ENCODE measurements around the gene CROCC.

Gene CROCC

GRCh38 chr1:16971341-16972188, 49.8 kb downstream of the CROCC start:
- DNase-seq: peak; percentile 33

DNA sequence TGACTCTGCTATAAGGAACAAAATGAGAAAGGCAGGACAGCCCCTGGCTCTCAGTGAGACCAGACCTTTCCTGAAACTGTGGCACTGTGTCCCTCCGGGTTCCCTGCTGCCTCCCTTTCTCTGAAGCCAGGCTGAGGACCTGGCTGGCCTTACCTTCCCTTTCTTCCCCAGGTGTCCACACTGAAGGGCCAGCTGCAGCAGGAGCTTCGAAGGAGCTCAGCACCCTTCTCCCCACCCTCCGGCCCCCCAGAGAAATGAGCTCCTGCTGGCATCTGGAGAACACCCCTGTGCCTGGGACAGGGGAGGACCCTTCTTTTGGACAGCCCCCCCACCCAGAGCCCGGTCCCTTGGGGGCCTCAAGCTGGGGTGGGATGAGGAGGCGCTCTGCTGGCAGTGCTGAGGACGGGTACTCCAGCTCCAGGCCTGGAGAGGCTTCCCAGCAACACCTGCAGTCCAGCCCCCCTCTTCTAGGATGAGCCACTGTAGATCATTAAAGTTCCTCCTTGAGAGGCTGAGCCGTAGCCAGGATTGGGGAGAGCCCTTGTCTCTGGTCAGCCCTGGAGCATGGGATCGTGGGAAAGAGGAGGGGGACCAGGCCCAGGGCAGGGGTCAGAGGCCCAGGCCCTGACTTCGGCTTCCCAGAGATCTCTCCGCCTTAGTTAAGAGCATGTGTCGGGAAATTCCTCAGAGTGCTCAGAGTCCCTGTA, 50.6 kb downstream of the CROCC start:
- no peak for DNase-seq

- no peak for DNase-seq
These were observed 51.5 kb downstream of the CROCC start for GRCh38 chr1:16973215-16973614.

GRCh38 chr1:16975211-16975610, 53.5 kb downstream of the CROCC start:
- DNase-seq: no peak

DNA sequence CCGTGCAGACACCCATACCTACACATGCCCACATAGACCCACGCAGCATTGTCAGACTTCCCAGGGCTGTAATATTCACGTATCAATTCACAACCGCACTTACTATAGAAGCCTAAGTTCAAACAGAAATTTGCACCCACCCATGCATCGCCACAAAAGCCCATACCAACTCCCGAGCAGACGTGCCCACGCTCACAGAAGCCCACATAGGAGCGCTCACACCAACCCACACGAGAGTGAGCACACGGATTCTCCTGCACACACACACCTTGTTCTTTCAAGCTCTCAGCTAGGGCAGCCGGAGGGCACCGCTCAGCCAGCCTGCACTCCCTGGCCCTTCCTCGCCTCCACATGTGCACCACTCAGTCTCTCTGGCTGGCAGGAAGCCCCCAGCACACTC, 54.1 kb downstream of the CROCC start:
- DNase-seq: no peak

GRCh38 chr1:16976966-16977365, 55.2 kb downstream of the CROCC start:
- DNase-seq: no peak

DNA sequence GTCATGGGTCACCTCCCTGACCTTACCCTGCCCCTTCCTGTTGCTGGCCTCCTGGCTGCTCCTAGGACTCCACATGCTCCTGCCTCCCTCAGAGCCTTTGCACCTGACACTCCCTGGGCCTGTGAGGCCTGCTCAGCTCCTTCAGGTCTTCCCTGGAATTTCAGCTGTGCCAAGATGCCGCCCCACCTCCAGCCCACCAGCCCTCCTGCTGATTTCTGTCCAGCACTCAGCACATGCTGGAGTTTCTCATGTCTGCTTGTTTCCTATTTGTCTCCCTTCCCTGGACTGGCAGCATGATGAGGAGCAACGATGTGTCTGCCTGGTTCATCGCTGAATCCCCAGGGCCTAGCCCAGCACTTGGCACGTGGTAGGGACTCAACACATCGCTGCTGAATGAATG, 55.6 kb downstream of the CROCC start:
- DNase-seq: no peak

- DNase-seq: no peak
These were observed 56.4 kb downstream of the CROCC start for GRCh38 chr1:16978139-16978538.

GRCh38 chr1:16978567-16979474, 57.1 kb downstream of the CROCC start:
- no peak for DNase-seq

GRCh38 chr1:16979475-16980327, 58.0 kb downstream of the CROCC start:
- no peak for DNase-seq

GRCh38 chr1:16980473-16981268, 58.9 kb downstream of the CROCC start, which contains the start of gene MFAP2:
MFAP2 (minus strand) TSS chr1:16980620; CDS start chr1:16978273, 2,347 bp downstream.
- no peak for DNase-seq

DNA sequence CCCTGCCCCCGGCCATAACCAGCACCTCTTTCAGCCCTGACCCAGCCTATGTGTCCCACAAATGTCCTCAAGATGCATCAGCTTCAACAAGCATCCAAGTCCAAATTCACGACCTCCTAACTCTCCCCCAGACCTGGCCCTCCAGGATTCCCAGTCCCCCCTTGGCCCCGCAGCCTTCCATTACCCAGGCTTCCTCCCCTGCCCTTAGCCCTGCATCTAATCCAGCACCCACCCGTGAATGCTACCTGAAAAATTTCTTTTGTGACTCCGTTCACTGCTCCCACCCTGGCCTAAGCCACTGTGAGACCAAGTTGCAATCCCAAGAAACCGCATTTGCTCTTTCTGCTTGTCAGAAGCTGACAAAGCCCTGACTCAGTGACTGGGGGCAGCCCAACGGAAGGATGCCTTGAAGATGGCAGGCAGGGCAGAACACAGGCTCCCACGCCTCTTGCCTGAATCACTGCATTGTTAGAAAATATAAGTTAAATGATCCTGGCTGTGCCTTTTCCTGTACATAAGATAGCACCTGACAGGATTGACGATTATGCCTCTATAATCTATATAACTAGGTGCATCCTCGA, 59.6 kb downstream of the CROCC start:
- no peak for DNase-seq

- DNase-seq: no peak
These were observed 61.2 kb downstream of the CROCC start for GRCh38 chr1:16982902-16983301.

DNA sequence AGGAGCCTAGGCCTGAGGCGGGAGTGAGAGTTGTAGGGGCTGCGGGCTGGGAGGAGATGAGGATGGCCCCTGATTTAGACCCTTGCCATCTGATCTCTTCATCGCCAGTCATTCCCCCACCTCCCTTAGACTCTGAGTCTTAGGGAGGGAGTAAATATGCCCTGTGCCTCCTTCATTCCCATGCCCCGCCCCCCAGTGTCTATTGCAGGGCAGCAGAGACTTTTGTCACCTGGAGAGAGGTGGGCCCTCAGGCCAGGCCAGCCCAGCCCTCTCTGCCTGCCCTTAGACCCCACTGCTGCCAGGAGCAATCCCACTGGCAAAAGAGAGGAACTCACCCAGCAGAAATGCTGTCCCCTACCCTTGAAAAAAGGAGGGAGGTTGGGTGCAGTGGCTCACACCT, 61.9 kb downstream of the CROCC start:
- DNase-seq: no peak

DNA sequence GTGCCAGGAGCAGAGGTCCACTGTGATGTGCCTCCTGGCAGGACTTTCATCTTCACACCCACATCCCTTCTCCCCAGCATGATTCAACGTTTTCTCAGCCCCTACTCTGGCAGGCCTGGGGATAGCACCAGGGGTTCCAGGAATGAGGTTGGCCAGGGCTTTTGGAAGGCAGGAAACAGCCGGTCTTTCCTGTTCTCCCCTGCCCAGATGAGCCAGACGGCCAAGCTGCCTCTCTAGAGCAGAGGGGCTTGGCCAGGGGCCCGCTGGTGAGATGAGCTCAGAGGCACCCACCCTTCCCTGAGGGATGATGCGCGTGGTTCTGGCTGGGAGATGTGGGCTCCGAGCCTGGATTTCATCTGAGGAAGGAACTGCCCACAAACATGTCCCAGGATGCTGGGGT, 63.0 kb downstream of the CROCC start:
- DNase-seq: no peak

- no peak for DNase-seq
These were observed 64.4 kb downstream of the CROCC start for GRCh38 chr1:16986113-16986512.

DNA sequence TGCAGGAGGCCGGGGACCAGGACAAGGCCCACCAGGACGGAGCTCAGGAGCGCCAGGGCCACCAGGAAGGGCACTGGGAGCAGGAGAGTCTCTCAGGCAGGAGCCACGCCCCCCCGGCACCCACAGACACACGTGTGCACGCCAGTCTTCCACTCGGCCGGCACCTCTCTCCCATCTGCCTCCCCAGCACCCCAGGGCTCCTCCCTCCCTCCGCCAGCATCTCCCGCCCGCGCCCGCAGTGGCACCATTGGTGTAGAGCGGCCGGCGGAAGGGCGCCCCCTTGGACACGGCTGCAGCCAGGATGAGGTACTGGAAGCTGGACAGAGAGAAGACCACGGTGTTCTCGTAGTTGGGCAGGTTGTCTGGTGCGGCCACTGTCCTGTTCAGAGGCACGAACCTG, 64.8 kb downstream of the CROCC start:
- no peak for DNase-seq

- DNase-seq: no peak
These were observed 65.2 kb downstream of the CROCC start for GRCh38 chr1:16986962-16987361.

DNA sequence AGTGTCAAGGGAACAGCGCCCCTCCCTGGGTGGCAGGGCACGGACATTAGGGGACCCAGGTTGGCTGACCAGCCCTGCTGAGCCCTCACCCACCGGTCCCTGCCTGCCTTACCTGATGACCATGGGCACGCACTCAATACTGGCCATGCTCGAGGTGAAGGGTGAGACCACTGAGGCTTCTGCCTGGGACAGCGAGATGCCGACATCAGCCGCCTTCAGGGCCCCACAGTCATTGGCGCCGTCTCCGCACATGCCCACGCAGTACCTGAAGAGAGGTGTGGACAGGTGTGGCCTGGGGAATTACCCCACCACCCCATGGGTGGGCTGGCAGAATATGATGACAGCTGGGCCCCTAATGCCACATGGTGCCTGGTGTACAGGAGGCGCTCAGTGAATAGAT, 66.5 kb downstream of the CROCC start:
- DNase-seq: no peak

GRCh38 chr1:16989676-16990391, 68.1 kb downstream of the CROCC start:
- DNase-seq: no peak
